Esophagus squamous epithelium (tissue), 4 donors: Measurements from ENCODE around the gene FLT3LG.

Source experiments
- CTCF ChIP-seq, 6 experiments: fragments of 450-650 bp in 4 of 6; fragments of 200-600 bp in 2 of 6; sonication (generic) in 2 of 6; IDR thresholded peaks; one replicate each; pipeline ENCODE4 v1.5.1; 2016 to 2019; ENCODE audit warnings: antibody characterized with exemption in 6 of 6, mild to moderate bottlenecking in 4 of 6, moderate library complexity in 4 of 6
- POLR2A ChIP-seq, 4 donors: fragments of 450-650 bp; IDR thresholded peaks; one replicate each; pipeline ENCODE4 v1.6.1; 2017; ENCODE audit warnings: antibody characterized with exemption in 4 of 4, mild to moderate bottlenecking in 4 of 4, moderate library complexity in 3 of 4

GRCh38 chr19:49442354-49442753 lies 31.7 kb upstream of the FLT3LG start:
- TF ChIP-seq CTCF (IDR thresholded peaks at IDR 0.05) (no peak), POLR2A (IDR thresholded peaks at IDR 0.05) (no peak)
